GM21515 (cell line): ENCODE measurements around the gene CDH22.

Experiments used
- ATAC-seq: cut with Tn5 transposase; IDR thresholded peaks from one replicate; pipeline ENCODE4 v1.9.1; 2021; ENCODE audit not compliant: unreplicated experiment

The CDH22 gene

DNA sequence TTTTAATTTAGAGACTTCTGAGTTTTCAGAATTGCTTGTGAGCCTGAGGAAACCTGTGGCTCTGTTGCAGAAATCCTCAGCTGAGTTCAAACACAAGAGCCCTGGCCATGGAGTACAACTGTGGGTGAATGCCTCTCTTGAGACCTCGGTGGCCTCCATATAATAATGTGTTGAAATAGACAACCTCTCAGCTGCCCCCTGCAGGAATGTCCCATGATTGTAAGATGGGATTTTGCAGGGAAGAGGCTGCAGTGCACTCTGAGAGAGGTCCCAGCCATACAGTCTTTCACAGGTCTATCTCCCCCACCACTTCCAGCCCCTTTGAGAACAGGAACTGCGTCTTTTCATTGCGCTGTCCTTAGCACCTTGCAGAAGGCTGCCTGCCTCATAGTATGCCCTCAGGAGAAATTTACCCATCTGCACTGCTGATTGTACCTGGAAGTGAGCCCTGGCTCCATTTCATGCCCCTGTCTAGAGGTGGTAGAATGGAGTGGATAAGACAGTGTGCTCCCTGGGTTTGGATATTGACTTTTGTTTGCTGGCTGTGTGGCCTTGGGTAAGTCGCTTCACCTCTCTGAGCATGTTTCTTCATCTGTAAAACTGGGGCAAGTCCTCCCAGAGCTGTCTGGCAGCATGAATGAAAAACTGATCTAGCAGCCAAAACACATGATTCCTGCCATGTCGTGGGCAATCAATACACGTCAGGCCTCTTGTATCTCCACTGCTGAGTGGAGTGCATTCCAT, 16.8 kb upstream of the CDH22 start:
- ATAC-seq: no peak

DNA sequence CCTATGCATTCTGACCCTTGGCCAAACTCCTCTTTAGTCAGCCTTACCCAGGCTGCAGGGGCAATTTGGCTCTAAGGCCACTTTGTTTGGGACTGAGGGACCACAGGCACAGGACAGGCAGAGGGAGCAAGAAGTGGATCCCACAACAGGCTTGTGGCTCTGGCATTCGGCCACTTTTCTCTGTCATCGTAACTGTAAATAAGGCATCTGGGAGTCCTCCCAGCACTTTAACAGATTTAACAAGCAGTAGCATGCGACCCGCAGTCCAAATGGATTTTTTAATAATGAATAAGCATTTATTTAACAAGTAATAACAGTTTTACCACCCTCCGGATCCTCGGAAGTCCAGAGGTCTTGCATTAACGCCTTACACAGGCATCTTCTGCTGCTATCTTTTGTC, 16.1 kb upstream of the CDH22 start:
- ATAC-seq: no peak

DNA sequence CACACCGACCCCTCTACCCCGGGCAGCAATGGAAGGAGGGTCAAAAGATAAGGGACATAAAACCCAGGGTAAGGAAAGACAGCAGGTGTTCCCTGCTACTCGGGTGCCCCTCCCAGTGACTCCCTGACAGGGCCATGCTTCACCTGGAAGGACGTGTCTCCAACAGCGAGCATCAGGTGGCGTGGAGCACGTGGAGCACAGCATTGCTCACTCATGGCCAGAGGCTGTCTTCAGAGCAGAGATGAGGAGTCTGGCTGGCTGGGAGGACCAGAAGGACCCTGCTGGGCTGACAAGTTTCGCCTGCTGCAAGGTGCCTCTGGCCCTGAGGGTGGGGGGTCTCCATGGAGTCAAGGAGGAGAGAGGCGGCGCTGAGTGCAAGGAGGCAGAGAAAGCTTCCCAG, 15.3 kb upstream of the CDH22 start:
- no peak for ATAC-seq

DNA sequence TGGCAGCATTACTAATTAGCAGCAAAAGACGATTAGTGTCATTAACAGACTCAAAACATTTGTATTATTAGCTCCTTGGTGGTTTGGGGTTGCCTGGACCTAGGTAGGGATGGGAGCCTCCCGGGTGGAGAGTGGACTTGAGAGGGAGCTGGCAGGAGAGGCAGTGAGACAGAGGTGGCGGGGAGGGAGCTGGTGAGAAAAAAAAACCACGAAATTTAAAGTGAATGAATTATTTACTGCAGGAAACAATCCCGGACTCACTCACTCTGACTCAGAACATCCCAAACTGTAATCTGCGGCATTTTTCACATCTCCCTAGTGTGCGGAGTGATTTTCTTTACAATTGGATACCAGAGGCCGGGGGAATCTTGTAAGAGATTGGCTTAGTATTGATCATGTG, 14.3 kb upstream of the CDH22 start:
- no peak for ATAC-seq

DNA sequence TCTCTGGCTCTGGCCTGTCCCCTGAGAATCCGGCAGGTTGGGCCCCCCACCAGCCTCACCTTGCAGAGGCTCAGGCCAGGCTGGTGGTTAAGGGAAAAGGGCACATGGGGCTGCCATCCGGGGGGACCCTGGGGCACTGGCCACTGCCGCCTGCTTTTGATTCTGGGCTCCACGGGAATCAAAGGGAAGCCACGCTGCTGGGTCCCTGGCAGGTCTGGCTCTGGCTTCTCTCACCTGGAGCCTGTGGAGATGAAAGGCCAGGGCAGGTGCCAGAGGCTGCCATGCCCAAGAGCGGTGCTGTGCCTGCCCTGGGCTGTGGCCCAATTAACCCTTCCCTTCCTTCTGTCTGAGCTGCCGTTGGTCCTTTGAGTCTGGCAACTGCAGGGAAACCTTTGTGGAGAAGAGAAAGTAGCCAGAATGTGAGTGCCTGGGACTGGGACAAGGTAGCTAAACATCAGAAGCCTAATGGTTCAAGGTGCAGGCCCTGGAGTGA, 9.4 kb upstream of the CDH22 start:
- no peak for ATAC-seq

DNA sequence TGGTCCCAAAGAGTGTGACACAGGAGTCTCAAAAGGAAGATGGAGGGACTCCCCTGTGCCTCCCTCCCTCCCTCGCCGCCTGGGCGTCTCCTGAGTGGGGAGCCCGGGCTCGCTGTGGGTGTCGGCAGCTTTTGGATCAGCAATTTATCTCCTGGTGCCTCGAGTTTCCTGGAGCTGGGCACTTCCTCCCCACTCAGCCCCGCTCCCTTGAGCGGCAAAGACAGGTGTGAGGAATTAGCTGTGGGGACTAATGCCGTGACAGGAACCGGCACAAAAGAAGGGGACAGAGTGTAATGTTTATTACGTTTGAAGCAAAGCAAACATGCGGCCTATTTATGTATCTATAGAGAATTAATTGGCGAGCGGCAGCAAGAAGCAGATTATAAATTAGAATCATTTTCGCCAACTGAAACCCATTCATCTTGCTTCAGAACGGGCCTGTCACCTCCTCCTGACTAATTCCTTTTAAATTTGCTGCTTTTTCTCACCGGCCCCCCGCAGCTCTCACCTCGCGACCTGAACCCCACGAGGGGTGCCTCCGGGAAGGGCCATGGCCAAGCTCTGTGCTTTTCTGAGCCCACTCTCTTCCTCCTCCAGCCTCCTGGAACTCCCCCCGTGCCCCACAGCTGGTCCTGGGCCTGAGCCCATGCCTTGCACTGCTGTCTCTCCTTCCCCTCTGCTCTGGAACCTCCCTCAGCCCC, 8.8 kb upstream of the CDH22 start:
- no peak for ATAC-seq

DNA sequence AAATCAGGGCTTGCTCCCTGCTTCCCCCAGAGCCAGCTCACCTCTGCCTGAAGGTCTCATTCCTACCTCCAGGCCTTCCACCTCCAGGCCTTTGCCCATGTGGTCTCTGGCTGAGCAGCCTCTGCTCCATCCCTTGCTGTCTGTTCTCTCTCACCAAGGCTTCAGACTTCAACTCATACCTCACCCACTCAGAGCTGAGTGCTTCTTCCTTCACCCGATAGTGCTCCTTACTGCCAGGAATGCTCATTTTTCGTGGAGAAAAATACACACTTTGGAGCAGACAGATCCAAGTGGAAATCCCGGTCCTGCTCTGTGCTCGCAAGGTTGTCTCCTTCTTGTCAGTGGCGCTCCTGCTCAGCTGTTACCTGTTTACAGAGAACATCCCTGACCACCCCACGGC, 7.0 kb upstream of the CDH22 start:
- no peak for ATAC-seq

DNA sequence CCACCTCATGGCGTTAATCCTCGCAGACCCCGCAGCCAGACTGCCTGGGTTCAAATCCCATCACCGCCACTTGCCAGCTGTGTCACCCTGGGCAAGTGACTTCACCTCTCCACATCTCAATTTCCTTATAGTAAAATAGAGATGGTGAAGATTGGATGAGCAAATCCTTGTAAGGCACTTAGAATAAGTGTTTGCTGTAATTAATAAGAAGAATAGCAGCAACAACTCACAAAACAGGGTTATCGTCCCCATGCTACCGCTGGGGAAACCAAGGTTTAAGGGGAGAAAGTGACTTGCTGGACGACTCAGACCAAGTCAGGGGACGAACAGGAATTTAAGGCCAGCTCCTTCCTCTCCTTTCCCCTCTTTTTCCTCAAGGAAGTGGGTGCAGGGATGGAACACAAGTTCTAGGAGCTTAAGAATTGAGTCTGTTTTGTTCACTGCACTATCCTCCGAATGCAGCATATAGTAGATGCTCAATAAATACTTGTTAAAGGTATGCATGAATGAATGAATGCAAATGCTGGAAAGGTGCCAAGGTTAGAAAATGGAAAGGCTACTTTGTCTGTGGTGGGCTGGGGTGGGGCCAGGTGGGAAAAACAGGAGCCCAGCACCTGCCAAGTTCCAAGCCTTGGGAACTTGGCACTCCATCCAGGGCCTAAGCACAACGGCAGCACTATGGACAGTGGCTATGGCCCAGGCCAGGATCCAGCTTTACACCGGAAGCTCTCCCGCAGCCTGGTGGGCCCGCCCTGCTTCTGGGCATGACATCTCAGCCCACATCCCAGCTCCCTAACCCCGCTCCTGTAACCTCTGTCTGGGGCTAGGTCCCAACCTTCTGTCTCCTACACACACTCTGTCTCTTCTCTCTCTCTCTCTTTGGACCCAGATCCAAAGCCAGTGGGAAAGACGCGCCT, 4.9 kb upstream of the CDH22 start:
- no peak for ATAC-seq

DNA sequence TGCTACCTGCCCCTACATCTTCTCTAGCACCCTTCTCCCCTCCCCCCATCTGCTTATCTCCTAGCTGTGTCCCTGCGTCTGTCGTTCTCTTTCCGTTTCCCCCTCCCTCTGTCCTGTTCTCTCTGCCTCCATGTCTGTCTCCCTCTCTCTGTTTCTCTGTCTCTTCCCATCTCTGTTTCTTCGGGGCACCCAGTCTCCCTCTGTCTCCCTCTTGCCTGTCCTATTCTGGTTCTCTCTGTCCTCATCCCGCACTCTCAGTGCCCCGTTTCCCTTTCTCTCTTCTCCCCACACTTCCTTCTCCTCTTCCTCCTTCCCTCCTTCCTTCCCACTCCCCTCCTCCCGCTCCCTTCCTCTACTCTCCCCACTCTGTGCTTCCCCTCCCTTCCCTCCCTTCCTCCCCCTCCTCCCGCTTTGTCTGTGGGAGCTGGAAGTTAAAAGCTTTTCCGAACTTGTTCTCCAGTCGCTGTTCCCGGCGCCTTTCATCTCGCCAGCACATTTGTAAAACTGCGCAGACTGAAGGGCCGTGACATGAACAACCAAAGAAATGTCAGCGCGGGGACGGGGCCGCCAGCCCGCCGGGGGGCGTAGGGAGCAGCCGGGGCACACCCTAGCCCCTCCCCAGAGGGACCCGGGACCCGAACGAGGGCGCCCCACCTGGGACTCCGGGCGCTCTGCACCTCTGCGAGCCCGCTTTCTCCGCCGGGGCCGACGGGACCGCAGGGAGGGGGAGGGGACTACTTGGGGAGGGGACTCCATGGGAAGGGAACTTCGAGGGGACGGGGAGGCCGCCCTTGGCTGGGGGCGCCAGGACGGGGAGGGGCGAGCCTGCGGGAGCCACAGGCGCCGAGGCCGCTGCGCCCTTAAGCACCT, 4.0 kb upstream of the CDH22 start:
- no peak for ATAC-seq

DNA sequence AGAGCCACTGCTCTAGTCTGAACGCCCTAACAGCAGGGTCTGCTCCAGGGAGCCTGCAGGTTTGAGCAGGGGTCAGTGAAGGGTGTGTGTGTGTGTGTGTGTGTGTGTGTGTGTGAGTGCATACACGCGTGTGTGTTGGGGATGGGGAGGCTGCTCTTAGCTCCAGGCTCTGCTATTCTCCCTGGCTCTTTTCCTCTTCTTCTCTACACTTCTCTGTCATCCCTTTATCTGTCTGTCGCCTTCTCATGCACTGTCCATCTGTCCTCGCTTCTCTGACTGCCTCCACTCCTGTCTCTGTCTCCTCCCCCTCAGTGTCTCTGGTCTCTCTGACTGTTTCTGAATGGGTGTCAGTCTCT, 3.4 kb upstream of the CDH22 start:
- ATAC-seq: no peak

DNA sequence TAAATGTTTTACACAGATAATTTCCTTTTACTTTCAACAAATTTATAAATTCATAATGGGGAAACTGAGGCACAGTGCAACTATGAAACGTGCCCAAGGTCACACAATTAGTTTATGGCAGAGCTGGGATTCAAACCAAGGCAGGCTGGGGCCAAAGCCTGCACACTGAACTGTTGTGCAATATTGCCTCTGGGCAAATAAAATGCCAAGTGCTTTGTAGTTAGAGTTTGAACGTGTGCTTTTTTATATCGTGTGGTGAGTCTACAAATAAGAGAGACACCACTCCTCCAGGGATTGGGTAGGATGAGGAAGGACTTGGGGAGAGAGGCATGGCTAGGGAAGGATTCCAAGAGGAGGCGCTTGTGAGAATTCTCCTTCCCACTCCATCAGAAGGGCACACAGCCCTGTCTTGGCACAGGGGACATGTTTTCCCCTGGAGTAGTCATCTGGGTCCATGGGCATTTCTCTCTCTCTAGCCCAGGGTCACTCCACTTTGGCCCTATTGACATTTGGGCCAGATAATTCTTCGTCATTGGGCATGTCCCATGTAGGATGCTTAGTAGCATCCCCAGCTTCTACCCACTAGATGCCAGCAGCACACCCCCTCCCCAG, 2.8 kb upstream of the CDH22 start:
- no peak for ATAC-seq

DNA sequence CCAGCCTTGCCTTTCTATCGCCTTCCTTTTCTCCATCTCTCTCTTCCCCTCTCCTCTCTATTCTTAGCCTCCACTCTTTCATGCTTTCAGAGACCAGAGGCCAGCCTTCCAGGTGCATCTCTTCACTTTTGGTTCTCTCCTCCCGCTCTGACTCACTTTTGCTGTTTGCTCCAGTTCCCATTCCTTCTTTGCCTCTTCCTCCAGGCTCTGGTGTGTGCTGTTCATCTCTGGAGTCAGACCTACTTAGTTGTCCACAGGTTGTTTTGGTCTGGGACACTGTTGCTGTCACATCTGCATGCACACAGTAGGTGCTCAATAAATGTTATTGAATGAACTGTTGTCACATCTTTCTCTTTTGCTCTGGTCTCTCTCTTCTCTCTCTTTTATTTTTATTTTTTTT, 1.6 kb upstream of the CDH22 start:
- ATAC-seq: no peak

DNA sequence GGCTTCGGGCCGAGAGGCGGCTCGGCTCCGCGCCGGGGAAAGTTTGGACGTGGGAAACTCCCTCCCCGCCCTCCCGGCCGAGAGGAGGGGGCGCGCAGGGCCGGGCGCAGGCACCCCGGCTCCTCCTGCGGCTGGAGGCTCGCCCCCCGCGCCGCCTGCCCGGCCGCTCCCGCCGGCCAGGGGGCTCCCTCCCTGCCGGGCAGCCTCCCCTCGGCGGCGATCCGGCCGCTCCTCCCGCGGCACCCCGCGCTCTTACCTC, 370 bp downstream of the CDH22 start:
- no peak for ATAC-seq

DNA sequence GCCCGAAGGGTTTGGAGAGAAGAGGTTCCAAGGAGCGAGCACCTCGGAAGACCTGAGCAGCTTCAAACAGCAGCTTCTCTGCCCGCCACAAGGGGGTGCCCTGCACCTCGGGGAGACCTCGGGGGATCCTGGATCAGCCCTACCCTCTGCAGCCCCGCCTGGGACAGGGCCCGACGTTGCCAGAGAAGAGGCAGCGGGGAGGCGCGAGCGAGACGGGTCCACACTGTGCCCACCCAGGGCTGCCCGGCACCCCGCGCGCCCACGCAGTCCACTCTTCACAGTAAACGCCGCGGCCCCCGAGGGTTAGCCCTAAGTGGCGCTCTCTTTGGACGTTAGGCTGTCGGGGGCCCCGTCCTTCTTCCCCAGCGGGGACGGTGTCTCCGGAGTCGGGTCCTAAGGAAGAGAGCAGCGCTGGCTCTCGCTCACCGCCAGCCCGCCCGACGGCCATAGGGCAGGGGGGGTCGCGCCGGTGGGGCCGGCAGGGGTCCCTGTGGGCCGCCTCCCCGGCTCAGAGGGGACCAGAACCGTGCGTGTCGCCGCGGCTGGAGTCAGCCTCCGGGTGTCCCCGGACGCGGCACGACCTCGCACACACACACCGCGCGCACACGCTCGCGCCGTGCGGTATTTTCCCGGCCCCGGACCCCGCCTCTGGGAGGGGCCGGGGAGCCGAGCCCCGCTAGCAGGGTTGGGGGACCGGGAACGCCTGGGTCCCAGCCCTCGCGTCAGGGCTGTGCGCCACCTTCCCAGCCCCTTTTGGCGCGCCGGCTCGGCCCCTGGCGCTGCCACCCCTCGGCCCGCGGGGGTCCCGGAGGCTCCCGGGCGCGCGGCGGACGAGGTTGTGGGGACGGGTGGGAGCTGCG, 929 bp downstream of the CDH22 start:
- ATAC-seq: no peak

DNA sequence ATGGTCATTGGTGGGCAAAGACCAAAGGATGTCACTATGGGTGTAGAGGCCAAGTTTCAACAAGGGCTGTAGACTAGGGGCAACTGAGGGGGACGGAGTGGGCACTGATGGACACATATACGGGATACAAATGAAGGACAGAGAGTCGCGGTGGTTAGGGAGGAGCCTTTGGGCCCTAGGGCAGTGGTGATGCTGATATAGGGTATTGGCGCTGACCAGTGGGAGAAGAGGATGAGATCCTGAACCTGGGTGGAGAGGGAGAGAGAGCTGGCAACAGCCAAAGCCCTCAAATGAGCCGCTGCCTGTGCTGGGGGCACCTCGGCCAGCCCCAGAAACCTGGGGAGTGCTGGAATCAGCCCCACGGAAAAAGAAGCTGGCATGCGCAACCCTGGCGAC, 1.6 kb downstream of the CDH22 start:
- ATAC-seq: no peak

DNA sequence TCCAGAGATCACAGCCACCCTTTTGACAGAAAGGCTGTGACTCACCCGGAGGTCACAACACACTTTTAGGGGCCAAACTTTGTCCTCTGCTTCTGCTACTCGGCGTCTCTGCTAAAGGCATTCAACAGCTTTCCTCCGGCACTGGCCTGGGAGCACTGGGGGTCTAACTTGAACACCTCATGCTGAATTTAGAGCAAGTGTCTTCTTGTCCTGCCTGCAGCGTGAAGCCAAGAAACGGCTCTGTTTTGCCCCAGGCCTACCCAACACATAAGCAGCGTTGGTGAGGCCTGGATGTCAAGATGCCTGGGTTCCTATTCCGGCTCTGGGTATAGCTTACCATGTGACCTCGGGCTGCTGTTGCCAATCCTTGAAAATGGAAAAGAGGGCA, 2.3 kb downstream of the CDH22 start:
- ATAC-seq: no peak

DNA sequence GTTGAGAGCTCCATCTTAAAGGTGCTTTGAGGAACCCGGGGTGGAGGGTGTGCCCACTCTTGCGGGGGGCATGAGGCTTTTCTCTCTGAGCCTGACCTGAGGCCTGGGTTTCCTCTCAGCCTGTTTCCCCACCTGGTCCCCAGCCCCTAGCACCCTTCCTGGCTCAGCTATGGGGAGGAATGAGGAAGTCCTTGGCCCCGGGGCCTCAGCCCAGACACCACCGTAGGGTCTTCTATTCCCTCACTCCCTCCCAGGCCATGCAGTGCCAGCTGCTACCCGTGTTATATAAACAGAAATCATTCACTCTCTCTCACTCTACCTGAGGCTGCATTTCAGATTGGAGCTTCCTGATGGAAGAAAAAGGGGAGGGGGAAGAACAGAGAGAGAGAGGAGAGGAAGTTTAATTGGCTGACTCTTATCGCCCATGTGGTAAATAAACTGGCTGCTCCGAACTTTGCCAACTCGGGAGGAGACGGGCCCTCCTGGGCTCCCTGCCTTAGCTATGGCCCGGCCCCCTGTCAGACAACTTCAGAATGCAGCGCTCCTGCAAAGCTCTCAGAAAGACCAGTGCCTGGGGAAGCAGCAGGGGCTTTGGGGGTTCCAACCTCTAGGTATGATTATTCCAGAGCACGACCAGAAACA, 2.8 kb downstream of the CDH22 start:
- ATAC-seq: no peak

DNA sequence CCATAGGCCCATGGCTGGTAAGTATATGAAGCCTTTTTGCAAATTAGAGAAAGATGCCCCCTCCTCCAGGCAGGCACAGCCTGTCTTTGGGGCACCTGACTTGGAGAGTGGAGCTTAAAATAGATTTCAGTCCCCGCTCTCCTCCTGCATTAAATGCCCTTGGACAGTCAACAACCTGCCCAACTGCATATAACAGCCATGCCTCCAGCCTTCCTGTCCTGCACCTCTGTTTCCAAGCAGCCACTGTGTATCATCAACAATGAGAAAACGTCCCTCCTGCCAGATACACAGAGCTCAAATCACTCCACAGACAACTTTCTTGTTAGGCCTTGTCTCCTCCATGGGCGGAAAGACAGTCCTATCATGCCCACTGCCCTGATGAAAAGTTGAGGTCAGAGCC, 3.4 kb downstream of the CDH22 start:
- no peak for ATAC-seq

DNA sequence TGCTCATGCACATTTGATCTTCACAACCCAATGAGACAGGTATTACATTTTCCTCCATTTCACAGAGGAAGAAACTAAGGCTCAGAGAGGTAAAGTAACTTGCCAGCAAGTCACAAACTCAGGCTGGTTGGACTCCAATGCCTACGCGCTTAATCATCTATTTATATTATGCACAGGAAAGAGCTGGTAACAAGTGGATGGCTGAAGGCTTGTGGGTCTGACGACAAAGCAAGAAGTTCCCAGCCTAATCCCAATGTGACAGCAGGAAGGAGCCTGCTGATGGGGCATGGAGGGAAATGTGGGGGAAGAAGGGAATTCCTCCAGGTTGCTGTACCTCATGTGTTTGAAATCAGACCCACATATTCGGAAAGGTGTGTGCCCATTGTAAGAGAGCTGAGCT, 3.9 kb downstream of the CDH22 start:
- ATAC-seq: no peak
